H9 (cell line): ENCODE data around the gene ARHGAP15. TPM values are rescaled to one million over a fixed set of nuclear protein-coding genes. Genes with fewer than 3 reads are reported as not detected.

ENCODE experiments used
- DNase-seq: peaks from one replicate; pipeline ENCODE4 v3.0.0-alpha.2; 2017
- H2AFZ ChIP-seq: one replicate; pipeline ENCODE4 v1.6.1; 2013; ENCODE audit warnings: mild to moderate bottlenecking, low read length, control low read depth, moderate library complexity
- H2AK5ac ChIP-seq: 2 replicates; pipeline ENCODE4 v1.6.1; 2013; ENCODE audit warnings: low read length, control low read depth, mixed read lengths; ENCODE audit not compliant: insufficient read length
- H2BK120ac ChIP-seq: one replicate; pipeline ENCODE4 v1.6.1; 2013; ENCODE audit warnings: low read depth, mild to moderate bottlenecking, low read length, control low read depth, inconsistent platforms; ENCODE audit not compliant: poor library complexity, severe bottlenecking
- H2BK12ac ChIP-seq: 2 replicates; pipeline ENCODE4 v1.6.1; 2013; ENCODE audit warnings: low read length, control low read depth, mixed read lengths, low read depth; ENCODE audit not compliant: insufficient read length
- H2BK15ac ChIP-seq: 2 replicates; pipeline ENCODE4 v1.6.1; 2013; ENCODE audit warnings: low read depth, low read length, control low read depth
- H2BK20ac ChIP-seq: one replicate; pipeline ENCODE4 v1.6.1; 2013; ENCODE audit warnings: low read depth, mild to moderate bottlenecking, low read length, control low read depth, inconsistent platforms; ENCODE audit not compliant: poor library complexity, severe bottlenecking
- H2BK5ac ChIP-seq: 2 replicates; pipeline ENCODE4 v1.6.1; 2013; ENCODE audit warnings: low read length, control low read depth, mixed read lengths; ENCODE audit not compliant: insufficient read length
- H3K14ac ChIP-seq: 2 replicates; pipeline ENCODE4 v1.6.1; 2013; ENCODE audit warnings: low read length, control low read depth; ENCODE audit not compliant: insufficient read depth
- H3K18ac ChIP-seq: 2 replicates; pipeline ENCODE4 v1.6.1; 2013; ENCODE audit warnings: low read depth, mild to moderate bottlenecking, mixed read lengths, low read length, control low read depth; ENCODE audit not compliant: insufficient read length
- H3K23ac ChIP-seq: 2 replicates; pipeline ENCODE4 v1.6.1; 2013; ENCODE audit warnings: low read length, control low read depth, mixed read lengths, low read depth; ENCODE audit not compliant: insufficient read length
- H3K23me2 ChIP-seq: 2 replicates; pipeline ENCODE4 v1.6.1; 2013; ENCODE audit warnings: low read depth, mild to moderate bottlenecking, mixed read lengths, low read length, control low read depth; ENCODE audit not compliant: insufficient read length, poor library complexity, severe bottlenecking
- H3K27ac ChIP-seq: 2 replicates; pipeline ENCODE4 v1.5.1; 2013; ENCODE audit warnings: low read length, control low read depth, mixed read lengths, low read depth; ENCODE audit not compliant: insufficient read length
- H3K27me3 ChIP-seq: 2 replicates; pipeline ENCODE4 v1.6.1; 2013; ENCODE audit warnings: low read length, control low read depth, inconsistent platforms; ENCODE audit not compliant: insufficient read depth
- H3K4ac ChIP-seq: 2 replicates; pipeline ENCODE4 v1.6.1; 2013; ENCODE audit warnings: low read depth, mild to moderate bottlenecking, control low read depth, inconsistent platforms, low read length, moderate library complexity
- H3K4me1 ChIP-seq: 2 replicates; pipeline ENCODE4 v1.6.1; 2013; ENCODE audit warnings: low read length, control low read depth, inconsistent platforms; ENCODE audit not compliant: insufficient read depth
- H3K4me2 ChIP-seq: 2 replicates; pipeline ENCODE4 v1.6.1; 2013; ENCODE audit warnings: low read length, control low read depth, mixed read lengths; ENCODE audit not compliant: insufficient read length, insufficient read depth
- H3K56ac ChIP-seq: 2 replicates; pipeline ENCODE4 v1.6.1; 2013; ENCODE audit warnings: low read depth, mild to moderate bottlenecking, mixed read lengths, low read length, control low read depth; ENCODE audit not compliant: insufficient read length
- H3K79me1 ChIP-seq: 2 replicates; pipeline ENCODE4 v1.6.1; 2013; ENCODE audit warnings: low read depth, mild to moderate bottlenecking, moderate library complexity, low read length, control low read depth, inconsistent platforms; ENCODE audit not compliant: insufficient read depth, poor library complexity, severe bottlenecking
- H3K79me2 ChIP-seq: 2 replicates; pipeline ENCODE4 v1.6.1; 2013; ENCODE audit warnings: low read length, control low read depth, inconsistent platforms; ENCODE audit not compliant: insufficient read depth
- H3K9ac ChIP-seq: 2 replicates; pipeline ENCODE4 v1.6.1; 2013; ENCODE audit warnings: low read length, control low read depth, mixed read lengths; ENCODE audit not compliant: insufficient read length; ENCODE audit errors: extremely low read depth
- H3K9me3 ChIP-seq: one replicate; pipeline ENCODE4 v1.6.1; 2013; ENCODE audit warnings: low read depth, low read length, inconsistent platforms; ENCODE audit not compliant: control insufficient read depth
- H3T11ph ChIP-seq: one replicate; pipeline ENCODE4 v1.6.1; 2013; ENCODE audit warnings: mild to moderate bottlenecking, low read length, control low read depth, inconsistent platforms
- H4K20me1 ChIP-seq: one replicate; pipeline ENCODE4 v1.6.1; 2013; ENCODE audit not compliant: control insufficient read depth, insufficient read length, insufficient read depth
- H4K5ac ChIP-seq: 2 replicates; pipeline ENCODE4 v1.6.1; 2013; ENCODE audit warnings: low read depth, mild to moderate bottlenecking, mixed read lengths, low read length, control low read depth; ENCODE audit not compliant: insufficient read length
- H4K8ac ChIP-seq: replicated peaks from 2 replicates; pipeline ENCODE4 v1.6.1; 2013; ENCODE audit warnings: low read length, control low read depth, mixed read lengths, low read depth; ENCODE audit not compliant: insufficient read length
- H4K91ac ChIP-seq: 2 replicates; pipeline ENCODE4 v1.6.1; 2013; ENCODE audit warnings: low read depth, mild to moderate bottlenecking, moderate library complexity, mixed read lengths, low read length, control low read depth; ENCODE audit not compliant: insufficient read length
- H3K27ac Mint-ChIP-seq, 3 experiments: 2 replicates in 2 of 3; 3 replicates in 1 of 3; pipeline ENCODE4 v1.8.0; 2020 to 2021; ENCODE audit warnings: mixed read lengths in 3 of 3, mild to moderate bottlenecking in 1 of 3, moderate library complexity in 1 of 3
- H3K27me3 Mint-ChIP-seq: 2 replicates; pipeline ENCODE4 v1.8.0; 2021; ENCODE audit warnings: low read depth, mild to moderate bottlenecking, moderate library complexity, mixed read lengths
- H3K36me3 Mint-ChIP-seq, 3 experiments: 2 replicates in 2 of 3; 3 replicates in 1 of 3; pipeline ENCODE4 v1.8.0; 2020 to 2021; ENCODE audit warnings: low read depth in 3 of 3, mixed read lengths in 3 of 3; ENCODE audit not compliant: insufficient read depth in 1 of 3
- H3K4me1 Mint-ChIP-seq, 2 experiments: 2 replicates each; pipeline ENCODE4 v1.8.0; 2020; ENCODE audit warnings: mixed read lengths in 2 of 2
- H3K4me3 Mint-ChIP-seq, 2 experiments: 2 replicates in 1 of 2; 3 replicates in 1 of 2; pipeline ENCODE4 v1.8.0; 2020 to 2021; ENCODE audit warnings: mild to moderate bottlenecking in 2 of 2, mixed read lengths in 2 of 2, moderate library complexity in 1 of 2
- H3K9me3 Mint-ChIP-seq, 2 experiments: 2 replicates in 1 of 2; 3 replicates in 1 of 2; pipeline ENCODE4 v1.8.0; 2020; ENCODE audit warnings: mild to moderate bottlenecking in 2 of 2, mixed read lengths in 2 of 2, moderate library complexity in 1 of 2
- CTCF ChIP-seq: fragments of 200-600 bp; sonication (generic); conservative IDR thresholded peaks from 3 replicates; pipeline ENCODE4 v1.8.0; 2021; ENCODE audit warnings: antibody characterized with exemption, mild to moderate bottlenecking
- WGBS: extraction: QIAGEN DNeasy Blood & Tissue Kit; methylation state at CpG from one replicate; pipeline ENCODE4 v1.1.7; 2013; ENCODE audit warnings: missing lambda C conversion rate, low lambda C conversion rate, mixed read lengths; ENCODE audit not compliant: insufficient read length; ENCODE audit errors: extremely low coverage; 5-methylcytosine and 5-hydroxymethylcytosine counted together
- total RNA-seq: library from RNA; stranded (reverse); gene quantifications from 2 replicates; pipeline ENCODE4 v1.2.1, GENCODE V29; 2021

ARHGAP15 gene
- total RNA-seq, 1 experiment from 2014 or later, result not detected

GRCh38 chr2:143560724-143561123, 431.5 kb downstream of the ARHGAP15 start:
- no CpG with 5 or more reads among the region's 7 CpGs for WGBS
- Histone ChIP-seq H3K9ac (no peak overlapping the region), H3K79me1 (no peaks in the 10 kb centered on the region), H3T11ph (no peak overlapping the region), H2AK5ac (no peak overlapping the region), H2BK120ac (no peak overlapping the region), H3K27ac (no peak overlapping the region), H3K4me2 (no peak overlapping the region), H2BK15ac (no peak overlapping the region), H3K23ac (no peak overlapping the region), H3K27me3 (no peaks in the 10 kb centered on the region), H2AFZ (no peak overlapping the region), H3K56ac (no peak overlapping the region), H4K5ac (no peak overlapping the region), H3K4ac (no peak overlapping the region), H2BK20ac (no peak overlapping the region), H3K23me2 (no peaks in the 10 kb centered on the region), H2BK5ac (no peak overlapping the region), H2BK12ac (no peak overlapping the region), H4K20me1 (no peaks in the 10 kb centered on the region), H3K9me3 (no peaks in the 10 kb centered on the region), H3K14ac (no peak overlapping the region), H3K79me2 (no peaks in the 10 kb centered on the region), H3K18ac (no peak overlapping the region), H4K8ac (no peak overlapping the region), H3K4me1 (no peaks in the 10 kb centered on the region), H4K91ac (no peak overlapping the region)
- no peak for DNase-seq
- Mint-ChIP-seq H3K27ac (no peak overlapping the region), H3K36me3 (peaks cover 0 to 6% (median 0%) of the 10 kb centered on the region in 3 experiments; a peak in 2 of 7 replicates), H3K27me3 (no peaks in the 10 kb centered on the region), H3K4me3 (no peak overlapping the region), H3K4me1 (no peaks in the 10 kb centered on the region), H3K9me3 (peaks cover 0 to 2% of the 10 kb centered on the region in 2 experiments; a peak in 1 of 5 replicates)
- TF ChIP-seq CTCF, result no peak
